Peyer's patch (tissue), 4 donors: Measurements from ENCODE around the gene SDHA.

ENCODE experiments used
- CTCF ChIP-seq, 6 experiments: fragments of 450-650 bp in 4 of 6; fragments of 200-600 bp in 2 of 6; sonication (generic) in 1 of 6; IDR thresholded peaks; one replicate each; pipeline ENCODE4 v1.5.1; 2017 to 2019; ENCODE audit warnings: antibody characterized with exemption in 6 of 6, mild to moderate bottlenecking in 3 of 6, moderate library complexity in 1 of 6
- POLR2A ChIP-seq, 2 donors: fragments of 450-650 bp; IDR thresholded peaks; one replicate each; pipeline ENCODE4 v1.5.1; 2017; ENCODE audit warnings: antibody characterized with exemption in 2 of 2, mild to moderate bottlenecking in 2 of 2, moderate library complexity in 2 of 2

DNA sequence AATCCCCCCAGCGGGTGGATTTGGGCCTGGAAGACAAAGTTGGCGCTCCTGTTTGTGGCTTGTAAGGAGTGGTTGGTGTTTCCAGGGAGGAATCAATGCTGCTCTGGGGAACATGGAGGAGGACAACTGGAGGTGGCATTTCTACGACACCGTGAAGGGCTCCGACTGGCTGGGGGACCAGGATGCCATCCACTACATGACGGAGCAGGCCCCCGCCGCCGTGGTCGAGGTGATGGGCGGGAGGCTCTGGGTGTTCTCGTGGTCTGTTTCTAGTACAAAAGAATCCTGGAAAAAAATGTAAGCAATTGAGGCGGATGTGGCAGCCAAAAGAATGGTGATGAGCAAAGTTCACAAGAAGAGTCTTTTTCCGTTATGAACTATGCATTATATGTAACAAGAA is 7.2 kb downstream of the SDHA start:
- TF ChIP-seq POLR2A (IDR thresholded peaks at IDR 0.05) (no peak), CTCF (IDR thresholded peaks at IDR 0.05) (no peak)
